SK-N-SH treated with all-trans-retinoic acid at 6 μM for 48 hours (cell line): ENCODE measurements around the gene GCNT3.

Experiments used
- CSDC2 ChIP-seq: fragments of 250-450 bp; sonication (Bioruptor Pico); IDR thresholded peaks from 2 replicates; pipeline ENCODE4 v1.5.0; 2020; ENCODE audit warnings: mild to moderate bottlenecking, moderate library complexity
- ISL1 ChIP-seq: fragments of 250-450 bp; sonication (Bioruptor Pico); IDR thresholded peaks from 2 replicates; pipeline ENCODE4 v2.1.2; 2022; ENCODE audit warnings: mild to moderate bottlenecking, moderate library complexity
- RARB ChIP-seq: fragments of 250-450 bp; sonication (Bioruptor Pico); IDR thresholded peaks from 2 replicates; pipeline ENCODE4 v1.8.0; 2021; ENCODE audit warnings: mild to moderate bottlenecking, moderate library complexity
- ZFP30 ChIP-seq: fragments of 450-650 bp; formaldehyde crosslinking; IDR thresholded peaks from 2 replicates; pipeline ENCODE4 v1.5.0; 2022; ENCODE audit warnings: mild to moderate bottlenecking, moderate library complexity

DNA sequence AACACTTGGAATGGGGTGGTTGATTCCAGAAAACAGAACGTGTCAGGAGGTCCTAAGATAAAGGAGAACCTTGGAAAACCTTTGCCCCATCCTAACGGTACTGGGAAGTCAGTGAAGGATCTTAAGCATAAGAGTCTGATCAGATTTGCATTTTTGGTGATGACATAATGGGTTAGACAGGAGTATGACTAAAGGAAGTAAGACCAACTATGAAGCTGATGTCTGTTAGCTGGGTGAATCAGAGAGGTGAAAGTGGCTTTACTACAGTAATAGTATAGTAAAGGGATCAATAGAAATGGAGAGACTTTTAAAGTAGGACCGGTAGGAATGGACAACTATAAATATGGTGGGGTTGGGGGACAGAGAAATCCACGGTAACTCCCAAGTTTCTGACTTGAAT lies 33.2 kb downstream of the GCNT3 start:
- no peak for TF ChIP-seq RARB
- TF ChIP-seq CSDC2 (CRISPR knock-in tag), result no peak
- TF ChIP-seq ZFP30 (CRISPR knock-in tag), result no peak
- TF ChIP-seq ISL1 (CRISPR knock-in tag), result no peak
